GM23338 (cell line): ENCODE results near the gene WDR27. TPM values are rescaled to one million over a fixed set of nuclear protein-coding genes. Genes with fewer than 3 reads are reported as not detected.

ENCODE experiments used
- ATAC-seq: fragments of 200-7000 bp; cut with Tn5 transposase; 3 replicates; pipeline ENCODE4 v1.9.1; 2020
- DNase-seq: peaks from one replicate; pipeline ENCODE4 v3.0.0-alpha.2; 2015; ENCODE audit warnings: low spot score
- H2AFZ ChIP-seq: fragments of 200-600 bp; sonication (generic); 2 replicates; pipeline ENCODE4 v1.8.0; 2016; ENCODE audit warnings: antibody characterized with exemption, mild to moderate bottlenecking, moderate library complexity
- H3F3A ChIP-seq: fragments of 200-600 bp; sonication (generic); replicated peaks from 2 replicates; pipeline ENCODE4 v1.8.0; 2017; ENCODE audit warnings: antibody characterized with exemption, mixed run types, low read depth
- H3K27ac ChIP-seq: fragments of 200-600 bp; sonication (generic); 2 replicates; pipeline ENCODE4 v1.6.1; 2016; ENCODE audit warnings: low read depth
- H3K27me3 ChIP-seq: fragments of 200-600 bp; sonication (generic); 2 replicates; pipeline ENCODE4 v1.8.0; 2016; ENCODE audit warnings: mild to moderate bottlenecking, mixed run types, moderate library complexity; ENCODE audit not compliant: insufficient read depth
- H3K36me3 ChIP-seq: fragments of 200-600 bp; sonication (generic); 2 replicates; pipeline ENCODE4 v1.8.0; 2016; ENCODE audit warnings: mild to moderate bottlenecking; ENCODE audit not compliant: insufficient read depth
- H3K4me1 ChIP-seq: fragments of 200-600 bp; sonication (generic); 2 replicates; pipeline ENCODE4 v1.8.0; 2016; ENCODE audit warnings: mild to moderate bottlenecking, moderate library complexity; ENCODE audit not compliant: insufficient read depth
- H3K4me2 ChIP-seq: fragments of 200-600 bp; sonication (generic); 2 replicates; pipeline ENCODE4 v1.7.1; 2017; ENCODE audit warnings: mixed run types
- H3K4me3 ChIP-seq: fragments of 200-600 bp; sonication (generic); 2 replicates; pipeline ENCODE4 v1.6.1; 2016; ENCODE audit warnings: mixed run types
- H3K79me2 ChIP-seq: fragments of 200-600 bp; sonication (generic); replicated peaks from 2 replicates; pipeline ENCODE4 v1.8.0; 2017; ENCODE audit warnings: mild to moderate bottlenecking; ENCODE audit not compliant: insufficient read depth
- H3K9me2 ChIP-seq: fragments of 200-600 bp; sonication (generic); 2 replicates; pipeline ENCODE4 v1.8.0; 2017; ENCODE audit not compliant: insufficient read depth
- H4K20me1 ChIP-seq: fragments of 200-600 bp; sonication (generic); replicated peaks from 2 replicates; pipeline ENCODE4 v1.8.0; 2017; ENCODE audit warnings: mild to moderate bottlenecking; ENCODE audit not compliant: insufficient read depth
- H3K27ac Mint-ChIP-seq: 2 replicates; pipeline ENCODE4 v1.8.0; 2020; ENCODE audit warnings: inconsistent platforms, mild to moderate bottlenecking, moderate library complexity, mixed read lengths
- H3K27me3 Mint-ChIP-seq: 3 replicates; pipeline ENCODE4 v1.8.0; 2022; ENCODE audit warnings: low read depth, mild to moderate bottlenecking, moderate library complexity, mixed read lengths, inconsistent platforms; ENCODE audit not compliant: insufficient read depth, poor library complexity
- H3K36me3 Mint-ChIP-seq: 3 replicates; pipeline ENCODE4 v1.8.0; 2021; ENCODE audit warnings: low read depth, mild to moderate bottlenecking, inconsistent platforms, moderate library complexity, mixed read lengths
- H3K4me1 Mint-ChIP-seq: 3 replicates; pipeline ENCODE4 v1.8.0; 2020; ENCODE audit warnings: mild to moderate bottlenecking, inconsistent platforms, mixed read lengths
- H3K4me3 Mint-ChIP-seq: 3 replicates; pipeline ENCODE4 v1.8.0; 2021; ENCODE audit warnings: moderate library complexity, mild to moderate bottlenecking, inconsistent platforms, mixed read lengths
- H3K9me3 Mint-ChIP-seq: 3 replicates; pipeline ENCODE4 v1.8.0; 2020; ENCODE audit warnings: moderate library complexity, mild to moderate bottlenecking, inconsistent platforms, mixed read lengths
- CREB1 ChIP-seq: fragments of 250-450 bp; sonication (Bioruptor Pico); IDR thresholded peaks from 2 replicates; pipeline ENCODE4 v1.5.0; 2020; ENCODE audit warnings: low read depth, mild to moderate bottlenecking, moderate library complexity
- EZH2phosphoT487 ChIP-seq: fragments of 200-600 bp; sonication (generic); IDR thresholded peaks from one replicate; pipeline ENCODE4 v1.8.1; 2018; ENCODE audit warnings: antibody characterized with exemption; ENCODE audit not compliant: unreplicated experiment
- JUNB ChIP-seq: IDR thresholded peaks from one replicate; pipeline ENCODE4 v1.6.1; 2016; ENCODE audit warnings: antibody characterized with exemption; ENCODE audit not compliant: unreplicated experiment
- NANOG ChIP-seq: IDR thresholded peaks from 2 replicates; pipeline ENCODE4 v1.6.1; 2016; ENCODE audit warnings: antibody characterized with exemption, borderline replicate concordance
- POLR2AphosphoS5 ChIP-seq: IDR thresholded peaks from 2 replicates; pipeline ENCODE4 v1.6.1; 2016; ENCODE audit warnings: antibody characterized with exemption, low read depth
- ZNF114 ChIP-seq: fragments of 250-450 bp; sonication (Bioruptor Pico); IDR thresholded peaks from 2 replicates; pipeline ENCODE4 v1.5.0; 2020; ENCODE audit warnings: mild to moderate bottlenecking, moderate library complexity
- ZNF331 ChIP-seq: fragments of 250-450 bp; sonication (Bioruptor Pico); IDR thresholded peaks from 2 replicates; pipeline ENCODE4 v1.5.0; 2020; ENCODE audit warnings: low read depth, mild to moderate bottlenecking, moderate library complexity
- polyA plus RNA-seq: library from polyadenylated mRNA; unstranded; fragments of >200 nt; fragmentation: Nextera tagmentation; extraction: Ambion mirVana; gene quantifications from 2 replicates; pipeline ENCODE4 v1.2.1, GENCODE V29; 2016
- total RNA-seq: library from RNA; depleted of rRNA; stranded (reverse); fragments of >200 nt; shearing (Covaris generic); gene quantifications from 2 replicates; pipeline ENCODE4 v1.2.3, GENCODE V29; 2014
- TF ChIP-seq, protein P1 (sequence below): IDR thresholded peaks from one replicate; pipeline ENCODE4 v1.6.1; 2018; ENCODE audit warnings: antibody characterized with exemption; ENCODE audit not compliant: unreplicated experiment
- TF ChIP-seq, protein P2 (sequence below): fragments of 250-450 bp; sonication (Bioruptor Pico); IDR thresholded peaks from 2 replicates; pipeline ENCODE4 v1.5.0; 2020; ENCODE audit warnings: mild to moderate bottlenecking, moderate library complexity

WDR27 gene
- total and polyA plus RNA-seq, 2 experiments from 2014 or later, result 55.3 to 80.4 TPM

DNA sequence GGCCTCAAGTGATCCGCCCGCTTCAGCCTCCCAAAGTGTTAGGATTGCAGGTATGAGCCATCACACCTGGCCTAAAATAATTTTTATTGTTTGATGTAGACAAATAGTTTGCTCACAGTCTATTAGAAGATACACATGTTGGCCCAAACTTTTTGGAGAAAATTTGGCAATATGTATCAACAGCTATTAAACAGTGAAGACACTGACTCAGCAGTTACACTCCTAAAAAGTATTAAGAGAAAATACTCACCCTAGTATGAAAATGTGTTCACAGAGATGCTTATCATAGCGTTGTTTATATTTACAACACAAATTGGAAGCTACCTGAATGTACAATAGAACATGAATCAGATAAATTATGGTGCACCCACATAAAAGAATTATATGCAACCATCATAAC is 173.1 kb downstream of the WDR27 start:
- H3K27me3 ChIP-seq, result no peaks in the 10 kb centered on the region
- no peaks in the 10 kb centered on the region for H3F3A ChIP-seq
- H3K4me1 ChIP-seq, result no peaks in the 10 kb centered on the region
- no peaks in the 10 kb centered on the region for H3K9me2 ChIP-seq
- no peak overlapping the region for H3K4me2 ChIP-seq
- DNase-seq (no peak), ATAC-seq (no peak)
- Mint-ChIP-seq H3K36me3 (peaks cover 6% of the 10 kb centered on the region; the same call in 2 of the 3 replicates), H3K9me3 (peaks cover 1% of the 10 kb centered on the region; the same call in 2 of the 3 replicates), H3K27me3 (peaks cover 2% of the 10 kb centered on the region), H3K4me3 (no peak overlapping the region), H3K4me1 (no peaks in the 10 kb centered on the region), H3K27ac (no peak overlapping the region)
- no peaks in the 10 kb centered on the region for H4K20me1 ChIP-seq
- H2AFZ ChIP-seq, result no peak overlapping the region
- TF ChIP-seq POLR2AphosphoS5, result no peak
- no peak for TF ChIP-seq CREB1 (CRISPR knock-in tag)
- TF ChIP-seq EZH2phosphoT487, result no peak
- no peak for TF ChIP-seq JUNB
- TF ChIP-seq, protein P1, sequence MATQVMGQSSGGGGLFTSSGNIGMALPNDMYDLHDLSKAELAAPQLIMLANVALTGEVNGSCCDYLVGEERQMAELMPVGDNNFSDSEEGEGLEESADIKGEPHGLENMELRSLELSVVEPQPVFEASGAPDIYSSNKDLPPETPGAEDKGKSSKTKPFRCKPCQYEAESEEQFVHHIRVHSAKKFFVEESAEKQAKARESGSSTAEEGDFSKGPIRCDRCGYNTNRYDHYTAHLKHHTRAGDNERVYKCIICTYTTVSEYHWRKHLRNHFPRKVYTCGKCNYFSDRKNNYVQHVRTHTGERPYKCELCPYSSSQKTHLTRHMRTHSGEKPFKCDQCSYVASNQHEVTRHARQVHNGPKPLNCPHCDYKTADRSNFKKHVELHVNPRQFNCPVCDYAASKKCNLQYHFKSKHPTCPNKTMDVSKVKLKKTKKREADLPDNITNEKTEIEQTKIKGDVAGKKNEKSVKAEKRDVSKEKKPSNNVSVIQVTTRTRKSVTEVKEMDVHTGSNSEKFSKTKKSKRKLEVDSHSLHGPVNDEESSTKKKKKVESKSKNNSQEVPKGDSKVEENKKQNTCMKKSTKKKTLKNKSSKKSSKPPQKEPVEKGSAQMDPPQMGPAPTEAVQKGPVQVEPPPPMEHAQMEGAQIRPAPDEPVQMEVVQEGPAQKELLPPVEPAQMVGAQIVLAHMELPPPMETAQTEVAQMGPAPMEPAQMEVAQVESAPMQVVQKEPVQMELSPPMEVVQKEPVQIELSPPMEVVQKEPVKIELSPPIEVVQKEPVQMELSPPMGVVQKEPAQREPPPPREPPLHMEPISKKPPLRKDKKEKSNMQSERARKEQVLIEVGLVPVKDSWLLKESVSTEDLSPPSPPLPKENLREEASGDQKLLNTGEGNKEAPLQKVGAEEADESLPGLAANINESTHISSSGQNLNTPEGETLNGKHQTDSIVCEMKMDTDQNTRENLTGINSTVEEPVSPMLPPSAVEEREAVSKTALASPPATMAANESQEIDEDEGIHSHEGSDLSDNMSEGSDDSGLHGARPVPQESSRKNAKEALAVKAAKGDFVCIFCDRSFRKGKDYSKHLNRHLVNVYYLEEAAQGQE, result no peak
- no peak for TF ChIP-seq ZNF114 (CRISPR knock-in tag)
- no peak for TF ChIP-seq NANOG
- TF ChIP-seq, protein P2, sequence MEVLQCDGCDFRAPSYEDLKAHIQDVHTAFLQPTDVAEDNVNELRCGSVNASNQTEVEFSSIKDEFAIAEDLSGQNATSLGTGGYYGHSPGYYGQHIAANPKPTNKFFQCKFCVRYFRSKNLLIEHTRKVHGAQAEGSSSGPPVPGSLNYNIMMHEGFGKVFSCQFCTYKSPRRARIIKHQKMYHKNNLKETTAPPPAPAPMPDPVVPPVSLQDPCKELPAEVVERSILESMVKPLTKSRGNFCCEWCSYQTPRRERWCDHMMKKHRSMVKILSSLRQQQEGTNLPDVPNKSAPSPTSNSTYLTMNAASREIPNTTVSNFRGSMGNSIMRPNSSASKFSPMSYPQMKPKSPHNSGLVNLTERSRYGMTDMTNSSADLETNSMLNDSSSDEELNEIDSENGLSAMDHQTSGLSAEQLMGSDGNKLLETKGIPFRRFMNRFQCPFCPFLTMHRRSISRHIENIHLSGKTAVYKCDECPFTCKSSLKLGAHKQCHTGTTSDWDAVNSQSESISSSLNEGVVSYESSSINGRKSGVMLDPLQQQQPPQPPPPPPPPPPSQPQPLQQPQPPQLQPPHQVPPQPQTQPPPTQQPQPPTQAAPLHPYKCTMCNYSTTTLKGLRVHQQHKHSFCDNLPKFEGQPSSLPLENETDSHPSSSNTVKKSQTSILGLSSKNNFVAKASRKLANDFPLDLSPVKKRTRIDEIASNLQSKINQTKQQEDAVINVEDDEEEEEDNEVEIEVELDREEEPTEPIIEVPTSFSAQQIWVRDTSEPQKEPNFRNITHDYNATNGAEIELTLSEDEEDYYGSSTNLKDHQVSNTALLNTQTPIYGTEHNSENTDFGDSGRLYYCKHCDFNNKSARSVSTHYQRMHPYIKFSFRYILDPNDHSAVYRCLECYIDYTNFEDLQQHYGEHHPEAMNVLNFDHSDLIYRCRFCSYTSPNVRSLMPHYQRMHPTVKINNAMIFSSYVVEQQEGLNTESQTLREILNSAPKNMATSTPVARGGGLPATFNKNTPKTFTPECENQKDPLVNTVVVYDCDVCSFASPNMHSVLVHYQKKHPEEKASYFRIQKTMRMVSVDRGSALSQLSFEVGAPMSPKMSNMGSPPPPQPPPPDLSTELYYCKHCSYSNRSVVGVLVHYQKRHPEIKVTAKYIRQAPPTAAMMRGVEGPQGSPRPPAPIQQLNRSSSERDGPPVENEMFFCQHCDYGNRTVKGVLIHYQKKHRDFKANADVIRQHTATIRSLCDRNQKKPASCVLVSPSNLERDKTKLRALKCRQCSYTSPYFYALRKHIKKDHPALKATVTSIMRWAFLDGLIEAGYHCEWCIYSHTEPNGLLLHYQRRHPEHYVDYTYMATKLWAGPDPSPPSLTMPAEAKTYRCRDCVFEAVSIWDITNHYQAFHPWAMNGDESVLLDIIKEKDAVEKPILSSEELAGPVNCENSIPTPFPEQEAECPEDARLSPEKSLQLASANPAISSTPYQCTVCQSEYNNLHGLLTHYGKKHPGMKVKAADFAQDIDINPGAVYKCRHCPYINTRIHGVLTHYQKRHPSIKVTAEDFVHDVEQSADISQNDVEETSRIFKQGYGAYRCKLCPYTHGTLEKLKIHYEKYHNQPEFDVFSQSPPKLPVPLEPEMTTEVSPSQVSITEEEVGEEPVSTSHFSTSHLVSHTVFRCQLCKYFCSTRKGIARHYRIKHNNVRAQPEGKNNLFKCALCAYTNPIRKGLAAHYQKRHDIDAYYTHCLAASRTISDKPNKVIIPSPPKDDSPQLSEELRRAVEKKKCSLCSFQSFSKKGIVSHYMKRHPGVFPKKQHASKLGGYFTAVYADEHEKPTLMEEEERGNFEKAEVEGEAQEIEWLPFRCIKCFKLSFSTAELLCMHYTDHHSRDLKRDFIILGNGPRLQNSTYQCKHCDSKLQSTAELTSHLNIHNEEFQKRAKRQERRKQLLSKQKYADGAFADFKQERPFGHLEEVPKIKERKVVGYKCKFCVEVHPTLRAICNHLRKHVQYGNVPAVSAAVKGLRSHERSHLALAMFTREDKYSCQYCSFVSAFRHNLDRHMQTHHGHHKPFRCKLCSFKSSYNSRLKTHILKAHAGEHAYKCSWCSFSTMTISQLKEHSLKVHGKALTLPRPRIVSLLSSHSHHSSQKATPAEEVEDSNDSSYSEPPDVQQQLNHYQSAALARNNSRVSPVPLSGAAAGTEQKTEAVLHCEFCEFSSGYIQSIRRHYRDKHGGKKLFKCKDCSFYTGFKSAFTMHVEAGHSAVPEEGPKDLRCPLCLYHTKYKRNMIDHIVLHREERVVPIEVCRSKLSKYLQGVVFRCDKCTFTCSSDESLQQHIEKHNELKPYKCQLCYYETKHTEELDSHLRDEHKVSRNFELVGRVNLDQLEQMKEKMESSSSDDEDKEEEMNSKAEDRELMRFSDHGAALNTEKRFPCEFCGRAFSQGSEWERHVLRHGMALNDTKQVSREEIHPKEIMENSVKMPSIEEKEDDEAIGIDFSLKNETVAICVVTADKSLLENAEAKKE (CRISPR knock-in tag), result no peak
- no peak for TF ChIP-seq ZNF331 (CRISPR knock-in tag)
- H3K36me3 ChIP-seq, result no peaks in the 10 kb centered on the region
- no peak overlapping the region for H3K4me3 ChIP-seq
- H3K79me2 ChIP-seq, result no peaks in the 10 kb centered on the region
- no peak overlapping the region for H3K27ac ChIP-seq
